AG20443 (cell line): ENCODE measurements around the gene MBLAC1.
A peak's percentile ranks its signal among the peaks of the same experiment; 100 is the strongest.

Experiments
- DNase-seq: peaks from one replicate; pipeline ENCODE4 v3.0.0; 2012; ENCODE audit warnings: low spot score, mixed read lengths

Gene MBLAC1

GRCh38 chr7:100095704-100096103 lies 31.1 kb upstream of the MBLAC1 start:
- no peak for DNase-seq

DNA sequence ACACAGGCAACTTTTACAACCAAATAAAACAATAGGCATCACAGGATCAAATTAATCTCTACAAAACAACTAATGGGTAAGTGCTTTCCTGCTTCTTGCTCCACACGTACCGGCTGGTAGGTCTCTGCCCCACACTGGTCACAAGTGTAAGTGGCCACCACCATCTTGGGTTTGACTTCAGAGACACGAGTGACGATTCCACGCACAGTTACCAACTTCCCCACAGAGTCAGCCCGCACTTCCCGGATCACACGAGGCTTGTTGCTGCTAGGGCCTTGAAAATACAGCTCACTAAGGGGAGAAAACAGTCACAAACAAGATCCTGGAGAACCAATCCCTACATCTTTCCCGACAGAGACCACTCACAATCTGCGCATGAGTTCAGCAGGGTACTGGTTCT lies 27.9 kb upstream of the MBLAC1 start:
- DNase-seq, result no peak

DNA sequence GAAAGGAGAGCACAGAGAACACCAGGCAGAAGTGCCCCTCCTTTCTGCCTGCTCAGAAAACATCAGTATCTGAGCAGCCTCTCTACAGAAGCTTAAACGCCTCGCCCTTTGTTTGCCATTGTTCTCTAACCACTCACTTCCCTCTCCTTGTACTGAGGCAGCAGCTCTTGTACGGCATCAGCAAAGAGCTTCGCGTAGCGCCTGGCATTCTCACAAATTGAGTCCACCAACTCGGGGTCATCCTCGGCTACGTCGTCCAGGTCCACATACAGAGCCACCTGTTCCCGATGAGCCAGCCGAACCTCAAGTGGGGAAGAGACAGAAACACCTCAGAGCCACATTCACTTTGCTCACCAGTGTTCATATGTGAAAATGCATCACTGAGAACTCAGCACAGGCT lies 27.3 kb upstream of the MBLAC1 start:
- no peak for DNase-seq

DNA sequence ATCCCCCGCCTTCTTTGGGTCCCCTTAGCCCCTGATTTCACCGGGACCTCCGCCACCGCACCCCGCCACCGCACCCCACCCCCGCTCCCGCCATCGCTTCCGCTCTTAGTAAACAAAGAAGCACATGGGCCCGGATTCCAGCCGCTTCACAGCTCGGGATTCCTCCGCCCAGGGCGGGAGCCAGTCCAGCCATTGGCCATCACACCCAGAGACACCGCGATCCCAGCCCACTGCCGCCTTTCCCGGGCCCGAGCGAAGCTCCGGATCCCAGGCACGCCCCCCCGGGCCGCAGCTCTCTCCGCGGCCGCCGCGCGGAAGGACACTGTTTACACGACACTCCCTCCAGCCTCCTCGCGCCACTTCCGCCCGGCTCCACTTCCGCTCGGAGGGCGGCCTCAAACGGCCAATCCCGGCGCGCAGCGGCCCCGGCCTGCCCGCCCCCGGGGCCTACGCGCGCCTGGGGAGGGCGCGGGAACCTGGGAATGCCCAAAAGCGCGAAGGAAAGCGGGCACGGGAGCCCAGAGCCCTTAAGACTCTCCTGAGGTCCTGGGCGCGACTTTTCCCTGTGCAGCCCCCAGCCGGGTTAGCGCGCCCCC lies 26.2 kb upstream of the MBLAC1 start:
- DNase-seq, result peak; percentile 95

DNA sequence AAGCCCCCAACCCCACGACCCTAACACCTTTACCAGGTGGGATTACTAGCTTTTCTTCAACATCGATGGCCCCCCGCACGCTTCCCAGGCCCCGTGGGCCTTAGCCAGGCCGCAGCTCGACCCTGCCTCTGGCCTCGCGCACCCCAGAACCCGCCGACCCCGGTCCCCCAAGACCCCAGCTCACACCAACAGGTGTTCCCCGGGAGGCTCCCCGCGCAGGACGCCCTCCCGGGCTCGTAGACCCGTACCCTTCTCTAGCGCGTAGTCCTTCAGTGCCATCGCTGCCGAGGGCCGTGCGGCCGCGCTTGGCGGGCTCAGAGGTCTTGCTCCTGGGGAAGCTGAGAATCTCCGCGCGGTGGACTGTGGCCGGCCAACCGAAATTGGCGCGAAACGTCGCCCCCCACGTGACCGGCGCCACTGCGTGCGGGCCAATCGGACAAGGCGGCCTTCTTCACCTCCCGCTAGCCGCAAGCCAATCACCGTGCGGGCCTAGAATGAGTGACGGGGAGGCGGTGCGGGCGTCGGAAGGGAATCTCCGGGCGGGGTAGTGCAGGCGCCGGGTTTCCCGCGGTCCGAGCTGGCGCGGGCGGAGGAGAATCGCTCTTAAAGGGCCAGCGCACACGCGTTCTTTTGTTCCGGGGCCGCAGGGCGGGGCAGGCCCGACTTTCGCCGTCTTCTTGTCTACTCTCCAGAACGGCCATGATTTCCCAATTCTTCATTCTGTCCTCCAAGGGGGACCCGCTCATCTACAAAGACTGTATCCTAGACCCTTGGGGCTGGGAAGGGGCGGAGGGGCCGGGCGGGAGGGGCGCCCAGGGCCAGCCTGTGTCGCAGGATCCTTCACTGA lies 25.5 kb upstream of the MBLAC1 start, which contains the start of the genes AP4M1 and MCM7:
Gene AP4M1 (plus strand): TSS at position 628 of the 847 bp plus-strand sequence. CDS start 72 bp downstream, at position 700.
Gene MCM7 (minus strand): TSS at position 382 of the 847 bp plus-strand sequence. CDS start 103 bp downstream, at position 279.
- DNase-seq, result peak; percentile 97

DNA sequence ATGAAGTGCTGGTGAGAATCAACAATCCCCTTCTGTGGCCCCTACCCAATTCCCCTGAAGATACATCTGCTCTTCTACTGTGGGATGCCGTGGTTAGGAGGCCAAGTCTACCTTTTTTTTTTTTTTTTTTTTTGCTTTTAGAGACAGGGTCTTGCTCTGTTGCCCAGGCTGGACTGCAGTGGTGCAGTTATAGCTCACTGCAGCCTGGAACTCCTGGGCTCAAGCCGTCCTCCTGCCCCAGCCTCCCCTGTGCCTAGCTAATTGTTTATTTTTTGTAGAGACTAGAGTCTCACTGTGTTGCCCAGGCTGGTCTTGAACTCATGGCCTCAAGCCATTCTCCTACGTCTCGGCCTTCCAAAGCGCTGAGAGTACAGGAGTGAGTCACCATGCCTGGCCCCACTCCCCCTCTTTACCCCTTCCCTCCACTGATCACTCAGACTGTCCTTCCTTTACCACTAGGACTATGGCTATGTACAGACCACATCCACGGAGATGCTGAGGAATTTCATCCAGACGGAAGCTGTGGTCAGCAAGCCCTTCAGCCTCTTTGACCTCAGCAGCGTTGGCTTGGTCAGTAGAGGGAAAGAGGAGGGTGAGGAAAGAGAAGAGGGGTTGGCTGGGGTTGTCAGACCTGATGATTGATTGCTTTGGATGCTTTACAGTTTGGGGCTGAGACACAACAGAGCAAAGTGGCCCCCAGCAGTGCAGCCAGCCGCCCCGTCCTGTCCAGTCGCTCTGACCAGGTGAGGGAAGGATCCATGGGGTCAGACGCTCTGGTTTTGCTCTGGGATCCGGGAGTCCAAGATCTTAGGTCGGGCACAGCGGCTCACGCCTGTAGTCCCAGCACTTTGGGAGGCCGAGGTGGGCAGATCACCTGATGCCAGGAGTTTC lies 23.6 kb upstream of the MBLAC1 start:
- peak; percentile 58 for DNase-seq

- DNase-seq, result no peak
Observed at GRCh38 chr7:100105534-100105933, 21.2 kb upstream of the MBLAC1 start.

- DNase-seq, result no peak
Observed at GRCh38 chr7:100106633-100107032, 20.1 kb upstream of the MBLAC1 start.

GRCh38 chr7:100107125-100107737 lies 19.5 kb upstream of the MBLAC1 start:
- DNase-seq, result no peak

- DNase-seq, result no peak
Observed at GRCh38 chr7:100107890-100108289, 18.9 kb upstream of the MBLAC1 start.

GRCh38 chr7:100109521-100110163 lies 17.1 kb upstream of the MBLAC1 start:
- DNase-seq, result no peak

GRCh38 chr7:100111156-100111555 lies 15.6 kb upstream of the MBLAC1 start:
- DNase-seq, result no peak

DNA sequence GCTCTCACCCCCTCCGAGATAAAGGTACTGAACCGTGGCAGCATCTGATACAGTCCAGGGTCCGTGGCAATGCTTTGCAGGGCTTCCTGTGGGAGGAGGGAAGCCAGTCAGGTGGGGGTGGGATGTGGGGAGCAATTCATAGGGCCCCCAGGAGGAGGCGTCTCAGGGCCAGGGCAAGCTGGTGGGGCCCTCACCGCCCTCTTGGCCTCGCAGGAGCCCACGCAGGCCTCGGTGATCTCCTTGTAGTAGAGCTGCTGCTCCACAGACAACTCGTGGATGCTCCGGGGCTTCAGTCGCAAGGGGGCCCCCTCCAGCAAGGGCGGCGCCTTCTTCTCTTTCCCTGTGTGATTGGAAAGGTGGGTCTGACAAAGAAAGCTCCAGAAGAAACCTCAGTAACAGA lies 14.9 kb upstream of the MBLAC1 start:
- DNase-seq, result no peak

- no peak for DNase-seq
Observed at GRCh38 chr7:100115026-100115425, 11.7 kb upstream of the MBLAC1 start.

GRCh38 chr7:100118388-100119071 lies 8.2 kb upstream of the MBLAC1 start:
- DNase-seq, result no peak

GRCh38 chr7:100119072-100119969 lies 7.4 kb upstream of the MBLAC1 start, which contains the start of the genes CNPY4 and TAF6:
TSS of gene CNPY4 (plus strand) at chr7:100119634. CDS start at chr7:100119745, 111 bp downstream.
TSS of gene TAF6 (minus strand) at chr7:100119358. CDS start at chr7:100114209, 5,149 bp downstream.
- DNase-seq, result peak; percentile 100

DNA sequence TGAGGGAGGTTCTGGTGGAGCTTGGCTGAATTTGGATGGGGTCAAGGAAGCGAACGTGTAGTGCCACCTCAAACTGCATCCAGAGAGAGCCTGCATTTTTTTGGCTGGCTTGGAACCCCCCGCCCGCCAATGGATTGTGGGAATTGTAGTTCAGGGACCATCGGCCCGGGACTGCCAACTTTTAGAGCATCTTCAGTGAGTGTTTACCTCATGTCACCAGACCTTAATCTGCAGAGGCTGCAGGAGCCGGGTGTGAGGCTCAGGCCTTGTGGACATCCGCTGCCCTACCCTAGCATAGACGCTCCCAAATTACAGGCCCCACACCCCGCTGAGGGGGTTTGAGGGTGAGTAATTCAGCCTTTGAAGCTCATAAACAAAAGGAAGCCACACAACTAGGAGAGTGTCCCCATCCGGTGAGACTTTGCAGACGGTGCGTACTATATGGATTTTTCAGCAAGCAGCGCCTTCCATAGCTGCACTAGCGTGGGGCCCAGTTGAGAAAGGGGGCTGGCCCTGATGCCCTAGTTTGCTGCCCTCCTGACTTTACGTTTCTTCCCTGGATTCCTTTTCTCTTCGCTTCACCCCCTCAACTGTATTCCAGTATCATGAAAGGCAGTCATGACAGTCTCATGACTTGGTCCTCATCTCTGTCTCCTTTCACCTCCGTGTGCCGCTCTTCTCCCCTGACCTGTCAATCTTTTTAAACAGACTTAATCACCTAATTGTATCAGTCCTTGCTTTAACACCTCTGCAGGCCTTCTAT lies 6.6 kb upstream of the MBLAC1 start:
- DNase-seq, result peak; percentile 82

DNA sequence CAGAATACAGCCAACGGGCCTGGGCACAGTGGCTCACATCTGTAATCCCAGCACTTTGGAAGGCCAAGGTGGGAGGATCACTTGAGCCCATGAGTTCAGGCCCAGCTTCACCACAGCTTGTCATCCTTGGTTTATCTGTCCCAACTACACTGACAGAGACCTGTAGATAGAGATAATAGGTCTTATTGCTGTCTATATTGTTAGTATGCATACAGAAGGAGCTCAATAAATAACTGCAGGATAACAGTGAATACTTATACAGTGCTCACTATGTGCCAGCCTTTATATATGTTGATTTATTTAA lies 6.1 kb upstream of the MBLAC1 start:
- DNase-seq, result no peak

DNA sequence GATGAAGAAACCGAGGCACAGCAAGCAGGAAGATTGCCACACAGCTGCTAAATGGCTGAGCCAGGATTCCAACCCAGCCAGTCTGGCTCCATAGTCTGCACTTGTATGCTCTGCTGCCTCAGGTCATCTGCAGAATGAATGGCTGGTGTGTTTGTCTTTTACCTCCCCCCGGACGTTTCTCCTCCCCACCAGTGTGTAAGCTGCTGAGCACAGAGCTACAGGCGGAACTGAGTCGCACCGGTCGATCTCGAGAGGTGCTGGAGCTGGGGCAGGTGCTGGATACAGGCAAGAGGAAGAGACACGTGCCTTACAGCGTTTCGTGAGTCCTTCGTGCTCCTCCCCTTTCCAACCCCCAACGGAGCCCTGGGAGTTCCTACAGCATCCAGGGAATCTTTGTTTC lies 4.7 kb upstream of the MBLAC1 start:
- no peak for DNase-seq
